Mesenteric fat pad (tissue), 1 donor: ENCODE results near the gene LCNL1. TPM values are rescaled to one million over a fixed set of nuclear protein-coding genes. Genes with fewer than 3 reads are reported as not detected.

ENCODE experiments used
- DNase-seq: peaks from one replicate; pipeline ENCODE4 v3.0.0-alpha.2; 2020; ENCODE audit warnings: low spot score
- long read RNA-seq: library from polyadenylated mRNA; unstranded; transcript quantifications from one replicate; pipeline ENCODE4 v2.0.0, GENCODE V29; 2020
- total RNA-seq: library from RNA; stranded (reverse); fragmentation: NEBNext Ultra II Directional; extraction: Animal tissue kit (Norgen Biotek cat#: 25700); gene quantifications from one replicate; pipeline ENCODE4 v1.2.1, GENCODE V29; 2021
- donor health status: DM: yes; HTN: yes; CAD: no.

Gene LCNL1
- 0.71 TPM for total RNA-seq
- long read RNA-seq: 0 reads

- DNase-seq: no peak
Observed at GRCh38 chr9:136982232-136983051, at the start of gene LCNL1. TSS of gene LCNL1 (plus strand) at chr9:136982993. CDS start at chr9:136983587, 594 bp downstream.

GRCh38 chr9:136934277-136934676 lies 48.5 kb upstream of the LCNL1 start:
- DNase-seq: no peak

GRCh38 chr9:136935651-136936050 lies 47.1 kb upstream of the LCNL1 start:
- no peak for DNase-seq

- DNase-seq: no peak
Observed at GRCh38 chr9:136936645-136937170, 46.1 kb upstream of the LCNL1 start.

GRCh38 chr9:136937186-136938001 lies 45.4 kb upstream of the LCNL1 start:
- no peak for DNase-seq

- DNase-seq: no peak
Observed at GRCh38 chr9:136939431-136939995, 43.3 kb upstream of the LCNL1 start.

- no peak for DNase-seq
Observed at GRCh38 chr9:136939996-136940525, 42.7 kb upstream of the LCNL1 start.

GRCh38 chr9:136940526-136941230 lies 42.1 kb upstream of the LCNL1 start:
- no peak for DNase-seq

GRCh38 chr9:136941231-136942111 lies 41.3 kb upstream of the LCNL1 start:
- no peak for DNase-seq

GRCh38 chr9:136942112-136942880 lies 40.5 kb upstream of the LCNL1 start:
- no peak for DNase-seq

GRCh38 chr9:136942881-136943230 lies 39.9 kb upstream of the LCNL1 start:
- no peak for DNase-seq

GRCh38 chr9:136943291-136944211 lies 39.2 kb upstream of the LCNL1 start:
- no peak for DNase-seq

GRCh38 chr9:136944212-136944518 lies 38.6 kb upstream of the LCNL1 start:
- DNase-seq: no peak

GRCh38 chr9:136944519-136945332 lies 38.1 kb upstream of the LCNL1 start, which contains the start of the genes C8G and FBXW5:
TSS of gene C8G (plus strand) at chr9:136945243. CDS start at chr9:136945321, 78 bp downstream.
TSS of gene FBXW5 (minus strand) at chr9:136944738. CDS start at chr9:136944083, 655 bp downstream.
- DNase-seq: peak; percentile 99

GRCh38 chr9:136945333-136946227 lies 37.2 kb upstream of the LCNL1 start:
- no peak for DNase-seq
